GM21381 (cell line): Measurements from ENCODE around the gene DDTL.

Experiments
- ATAC-seq: cut with Tn5 transposase; IDR thresholded peaks from one replicate; pipeline ENCODE4 v1.9.1; 2021; ENCODE audit warnings: mild to moderate bottlenecking, moderate library complexity; ENCODE audit not compliant: unreplicated experiment

The DDTL gene

DNA sequence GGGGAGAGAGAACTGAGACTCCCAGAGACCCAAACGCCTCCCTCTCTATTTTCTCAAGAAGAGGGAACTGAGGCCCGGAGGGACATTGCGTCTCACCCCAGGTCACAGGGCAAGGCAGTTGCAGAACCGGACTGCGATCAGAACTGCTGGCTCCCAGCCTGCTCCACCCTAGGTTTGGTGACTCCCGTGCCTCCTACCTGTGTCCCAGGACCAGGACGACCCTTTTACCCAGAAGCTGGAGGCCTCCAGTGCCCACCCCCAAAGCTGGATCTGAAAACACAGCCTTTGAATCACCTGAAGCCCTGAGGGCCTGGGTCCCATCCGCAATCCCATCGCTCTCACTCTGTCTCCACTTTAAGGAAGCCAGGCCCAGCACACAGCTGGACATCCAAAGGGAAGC is 37.2 kb downstream of the DDTL start:
- ATAC-seq = no peak

DNA sequence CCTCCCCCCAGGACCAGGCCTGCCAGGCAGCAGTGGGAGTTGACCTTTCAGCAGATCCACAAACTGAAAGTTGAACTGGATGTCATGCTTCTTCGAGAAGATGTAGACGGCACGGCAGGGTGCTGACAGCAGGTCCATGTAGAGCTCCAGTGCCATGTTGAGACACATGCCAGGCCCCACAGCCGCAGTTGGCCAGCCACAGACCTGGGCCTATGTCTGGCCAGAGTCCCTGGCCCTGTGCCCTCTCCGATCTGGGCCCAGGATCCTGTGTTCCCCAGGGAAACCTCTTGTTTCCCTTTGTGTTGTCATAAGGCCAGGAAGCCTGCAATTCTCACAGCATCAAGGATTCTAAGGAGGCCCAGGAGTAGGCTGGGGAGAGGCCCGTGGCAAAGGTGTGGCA is 38.5 kb downstream of the DDTL start, which contains the start of gene GSTT4:
TSS of gene GSTT4 (minus strand) at position 253 of the 400 bp plus-strand sequence. CDS start at position 156, 97 bp downstream.
- ATAC-seq = no peak

DNA sequence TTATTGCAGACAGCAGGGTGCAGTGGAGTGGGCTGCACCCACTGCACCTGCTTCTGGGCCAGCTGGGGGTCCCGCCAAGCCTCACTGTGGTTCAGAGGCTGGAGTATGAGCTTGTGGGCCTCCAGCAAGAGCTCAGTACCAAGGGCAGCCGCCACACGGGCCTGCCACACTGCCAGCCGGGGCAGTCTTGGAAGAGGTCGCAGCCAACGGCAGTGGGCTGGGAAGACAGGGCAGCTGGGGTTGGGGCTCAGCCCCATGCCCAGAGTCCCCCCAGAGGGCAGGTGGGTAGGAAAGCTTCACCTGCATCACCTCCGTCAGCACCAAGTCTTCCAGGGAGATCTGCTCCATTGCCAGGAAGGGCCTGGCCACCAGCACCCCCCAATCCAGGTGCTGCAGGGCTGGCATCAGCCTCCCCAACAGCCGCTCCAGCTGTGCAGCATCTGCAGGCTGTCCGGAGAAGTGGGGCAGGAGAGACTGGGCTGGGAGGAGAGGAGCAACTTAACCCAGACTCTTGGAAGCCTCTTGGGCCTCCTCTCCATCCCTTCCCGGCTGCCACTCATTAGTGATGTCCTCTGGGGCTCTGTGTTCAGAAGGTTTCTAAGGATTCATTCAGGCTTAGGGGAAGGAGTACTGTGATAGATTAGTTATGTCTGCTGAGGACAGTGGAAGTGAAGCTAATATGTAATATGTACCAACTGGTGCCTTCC is 39.7 kb downstream of the DDTL start:
- no peak for ATAC-seq

DNA sequence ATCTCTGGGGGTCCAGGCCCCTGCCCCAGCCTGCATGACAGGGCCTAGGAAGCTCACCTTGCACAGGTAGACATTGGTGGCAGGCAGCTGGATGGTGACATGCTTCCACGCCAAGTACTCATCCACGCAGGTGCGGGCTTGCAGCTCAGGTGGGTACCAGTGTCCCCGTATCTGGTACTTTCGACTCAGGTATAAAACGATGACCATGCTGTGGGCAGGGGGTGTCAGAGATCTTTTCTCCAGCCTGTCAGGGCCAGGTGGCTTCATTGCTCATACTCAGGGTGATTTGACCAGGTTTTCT is 40.2 kb downstream of the DDTL start:
- no peak for ATAC-seq

DNA sequence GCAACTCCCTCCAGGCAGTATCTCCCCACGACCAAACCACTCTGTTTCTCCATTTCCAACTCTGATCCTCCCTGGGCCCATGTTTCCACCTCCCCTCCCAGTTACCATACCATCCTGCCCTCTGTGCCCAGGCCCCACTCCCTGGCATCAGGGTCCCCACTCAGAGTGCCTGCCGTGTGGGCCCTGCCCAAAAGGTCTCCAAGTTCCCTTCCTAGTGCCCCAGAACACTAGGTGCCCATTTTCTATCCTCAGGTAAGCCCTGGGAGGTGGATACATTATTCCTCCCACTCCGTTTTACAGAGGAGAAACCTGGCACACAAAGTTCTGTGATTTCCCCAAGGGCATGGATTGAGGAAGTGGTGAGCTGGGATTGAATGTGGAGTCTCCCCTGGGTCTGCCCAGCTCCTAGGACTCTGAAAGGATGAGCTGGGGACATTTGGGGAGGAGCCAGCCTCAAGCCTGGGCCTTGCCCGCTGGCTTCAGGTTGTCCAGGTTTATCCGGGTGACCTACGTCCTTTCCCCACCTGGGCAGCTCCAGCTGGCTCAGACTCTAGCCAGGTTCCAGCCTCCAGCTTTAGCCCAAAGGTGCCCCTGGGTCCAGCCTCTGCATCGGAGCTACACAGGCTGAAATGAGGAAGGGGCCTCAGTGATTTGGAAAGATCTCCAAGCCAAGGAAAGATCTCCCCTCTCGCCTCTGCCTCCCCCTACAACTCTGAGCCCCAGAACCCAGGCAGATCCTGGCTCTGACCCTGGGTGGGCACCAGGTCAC is 40.7 kb downstream of the DDTL start:
- ATAC-seq = no peak

DNA sequence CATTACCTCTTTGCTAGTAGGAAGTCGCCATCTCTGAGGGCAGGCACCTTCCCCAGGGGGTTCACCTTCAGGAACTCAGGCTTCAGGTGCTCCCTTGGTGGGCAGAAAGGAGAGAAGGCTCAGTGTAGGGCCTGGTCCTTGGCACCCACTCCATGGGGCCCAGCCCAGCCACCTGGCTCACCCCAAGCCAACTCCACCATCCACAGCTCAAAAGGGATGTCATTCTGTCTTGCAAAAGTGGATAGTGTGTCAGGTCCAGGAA is 41.3 kb downstream of the DDTL start:
- ATAC-seq = no peak

DNA sequence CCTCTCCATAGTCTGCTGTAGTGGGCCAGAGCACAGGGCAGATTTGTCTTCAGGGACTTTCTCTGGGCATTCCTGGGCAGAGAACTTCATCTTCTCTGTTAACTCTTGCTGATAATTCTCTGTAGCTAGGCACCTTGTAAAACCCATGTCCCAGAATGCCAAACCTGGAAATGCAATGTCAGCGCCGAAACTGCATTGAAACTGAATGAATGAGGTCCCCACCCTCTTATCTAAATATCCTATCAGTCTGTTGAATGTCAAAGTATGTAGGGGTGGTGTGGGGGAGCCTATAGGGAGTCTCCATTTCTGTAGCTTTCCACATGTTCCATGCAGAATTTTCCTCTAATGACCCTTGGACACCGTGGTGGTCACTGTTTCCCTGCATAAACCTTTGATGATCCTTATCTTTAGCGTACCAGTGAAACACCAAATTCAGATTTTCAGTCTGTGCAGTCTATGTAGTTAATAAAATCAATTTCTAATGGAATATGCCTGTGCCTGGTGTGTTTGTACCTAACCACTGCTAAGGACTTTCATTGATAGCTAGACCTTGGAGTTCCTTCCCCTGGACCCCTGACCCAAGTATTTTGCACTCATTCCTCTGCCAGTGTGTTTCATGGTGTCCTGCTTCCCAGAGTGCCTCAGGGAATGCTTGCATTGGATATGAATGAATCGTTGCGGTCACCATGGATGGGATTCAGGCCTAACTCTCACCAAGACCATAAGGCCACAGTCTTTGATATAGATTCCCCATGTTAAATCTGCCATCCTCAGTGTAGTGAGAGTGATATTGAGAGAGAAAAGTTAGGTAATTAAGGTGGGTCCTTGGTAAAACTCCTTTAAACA is 41.9 kb downstream of the DDTL start:
- no peak for ATAC-seq

DNA sequence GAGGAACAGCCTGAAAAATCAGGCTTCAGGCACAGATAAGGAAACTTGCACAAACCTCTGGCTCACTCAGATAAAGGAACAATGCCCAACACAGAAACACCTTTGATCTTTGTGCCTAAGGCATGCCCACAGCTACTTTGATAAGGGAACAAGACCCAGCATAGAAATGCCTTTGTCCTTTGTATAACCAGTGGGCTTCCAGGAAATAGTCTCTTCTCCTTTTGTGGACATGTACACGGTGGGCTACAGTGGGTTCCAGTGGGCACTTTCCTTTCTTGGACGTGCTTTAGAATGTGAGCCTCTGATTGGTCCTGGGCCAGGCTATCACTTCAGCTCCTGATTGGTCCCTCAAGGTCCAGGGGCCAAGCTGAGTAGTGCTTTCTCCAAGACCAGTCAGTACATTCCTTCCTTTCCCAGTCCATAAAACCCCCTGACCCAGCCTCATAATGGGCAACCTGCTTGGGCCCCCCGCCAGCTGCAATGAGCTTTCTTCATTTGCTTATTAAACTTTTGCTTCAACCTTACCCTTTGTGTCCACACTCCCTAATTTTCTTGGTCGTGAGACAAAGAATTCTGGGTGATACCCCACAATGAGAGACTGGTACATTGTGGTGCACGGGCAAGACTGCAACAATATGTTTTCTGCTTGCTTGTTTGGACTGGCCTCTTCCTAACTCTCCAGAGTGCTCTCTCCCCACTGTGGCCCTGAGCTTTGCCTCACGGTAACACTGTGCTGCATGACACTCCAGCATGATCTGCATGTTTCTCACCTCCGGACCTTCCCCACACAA is 42.7 kb downstream of the DDTL start:
- no peak for ATAC-seq

DNA sequence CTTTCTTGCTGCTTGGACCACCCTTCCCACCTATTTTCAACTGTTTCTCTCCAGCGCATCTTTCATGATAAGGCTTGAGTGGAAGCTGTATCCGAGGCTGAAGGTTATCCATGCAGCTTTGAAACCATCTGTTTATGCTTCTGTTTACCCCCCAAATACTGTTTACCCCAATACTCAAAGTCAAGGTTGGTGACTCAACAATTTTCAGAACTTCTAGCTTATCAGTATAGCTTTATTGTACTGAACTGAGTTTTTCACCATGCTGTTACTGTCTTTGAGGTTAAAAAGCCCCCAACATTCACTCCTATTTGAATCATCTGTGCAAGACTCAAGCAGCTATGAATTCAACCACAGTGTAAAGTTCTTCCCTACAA is 43.3 kb downstream of the DDTL start:
- no peak for ATAC-seq

DNA sequence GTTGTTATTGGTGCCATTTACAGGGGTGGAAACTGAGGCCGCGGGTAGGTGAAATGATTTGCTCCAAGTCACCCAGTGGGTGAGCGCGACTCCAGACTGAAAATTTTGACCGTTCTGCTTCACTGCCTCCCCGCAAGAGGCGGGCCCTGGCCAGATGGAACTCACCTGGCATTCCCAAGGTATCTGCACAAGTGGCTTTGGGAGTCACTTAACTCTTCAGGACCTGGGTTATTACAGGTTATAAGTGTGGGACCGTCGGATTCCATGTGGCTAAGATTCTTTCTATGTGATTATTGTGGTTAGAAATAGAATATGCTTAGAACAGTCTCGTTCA is 45.0 kb downstream of the DDTL start:
- no peak for ATAC-seq

DNA sequence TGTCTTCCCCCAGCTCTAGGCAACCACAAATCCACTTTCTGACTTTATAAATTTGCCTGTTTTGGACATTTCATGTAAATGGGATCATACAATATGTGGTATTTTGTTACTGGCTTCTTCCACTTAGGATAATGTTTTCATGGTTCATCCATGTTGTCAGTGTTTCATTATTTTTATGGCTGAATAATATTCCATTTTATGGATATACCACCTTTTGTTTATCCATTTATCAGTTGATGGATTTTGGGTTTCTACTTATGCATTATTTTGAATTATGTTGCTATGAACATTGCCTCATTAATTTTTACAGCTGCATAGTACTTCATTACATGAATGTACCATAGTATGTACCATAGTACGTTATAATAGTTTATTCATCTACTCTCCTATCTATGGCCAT is 49.5 kb downstream of the DDTL start:
- no peak for ATAC-seq

DNA sequence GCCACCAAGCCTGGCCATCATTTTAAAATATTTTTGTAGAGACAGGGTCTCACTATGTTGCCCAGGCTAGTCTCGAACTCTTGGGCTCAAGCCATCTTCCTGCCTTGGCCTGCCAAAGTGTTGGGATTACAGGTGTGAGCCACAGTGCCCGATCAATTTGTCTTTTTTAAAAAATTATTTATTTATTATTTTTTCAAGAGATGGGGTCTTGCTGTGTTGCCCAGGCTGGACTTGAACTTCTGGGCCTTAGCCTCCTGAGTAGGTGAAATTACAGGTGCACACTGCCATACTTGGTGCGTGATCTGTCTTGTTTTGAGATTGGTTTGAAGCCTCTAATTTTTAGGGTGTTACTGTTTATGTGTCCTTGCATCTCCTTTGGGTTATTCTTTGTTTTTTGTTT is 54.6 kb downstream of the DDTL start:
- ATAC-seq = no peak
